Activated CD4-positive, alpha-beta T cell treated with anti-CD3 and anti-CD28 coated beads for 48 hours (primary cell): ENCODE measurements around the gene TMEM14A.
"Not testable (repeated sequence)": the region's sequence is repeated elsewhere in the genome, so short reads cannot be mapped to it uniquely, and the experiment has no call there.

Experiments
- DNase-seq: peaks from one replicate; pipeline ENCODE4 v3.0.0-alpha.2; 2020

Gene TMEM14A

GRCh38 chr6:52704781-52705502 is 34.0 kb downstream of the TMEM14A start:
- DNase-seq = not testable (repeated sequence)

GRCh38 chr6:52706001-52706400 is 35.1 kb downstream of the TMEM14A start:
- no peak for DNase-seq

GRCh38 chr6:52707963-52708680 is 37.2 kb downstream of the TMEM14A start:
- no peak for DNase-seq

GRCh38 chr6:52712136-52712535 is 41.2 kb downstream of the TMEM14A start:
- DNase-seq = no peak

- DNase-seq = not testable (repeated sequence)
Observed at GRCh38 chr6:52714761-52715160, 43.8 kb downstream of the TMEM14A start.

GRCh38 chr6:52718550-52718949 is 47.6 kb downstream of the TMEM14A start:
- DNase-seq = no peak

- DNase-seq = no peak
Observed at GRCh38 chr6:52720321-52720720, 49.4 kb downstream of the TMEM14A start.

- no peak for DNase-seq
Observed at GRCh38 chr6:52724042-52724405, 53.1 kb downstream of the TMEM14A start.

GRCh38 chr6:52724406-52725121 is 53.7 kb downstream of the TMEM14A start:
- peak; percentile 78 for DNase-seq

- no peak for DNase-seq
Observed at GRCh38 chr6:52725143-52725534, 54.2 kb downstream of the TMEM14A start.

GRCh38 chr6:52725535-52726192 is 54.8 kb downstream of the TMEM14A start:
- DNase-seq = no peak

- DNase-seq = no peak
Observed at GRCh38 chr6:52726193-52726542, 55.3 kb downstream of the TMEM14A start.

GRCh38 chr6:52726741-52727535 is 56.0 kb downstream of the TMEM14A start:
- no peak for DNase-seq

GRCh38 chr6:52727908-52728307 is 57.0 kb downstream of the TMEM14A start:
- DNase-seq = no peak

- DNase-seq = no peak
Observed at GRCh38 chr6:52728394-52728793, 57.5 kb downstream of the TMEM14A start.

- DNase-seq = no peak
Observed at GRCh38 chr6:52729576-52729975, 58.7 kb downstream of the TMEM14A start.

- no peak for DNase-seq
Observed at GRCh38 chr6:52731719-52732118, 60.8 kb downstream of the TMEM14A start.

GRCh38 chr6:52733172-52733571 is 62.3 kb downstream of the TMEM14A start:
- DNase-seq = no peak

GRCh38 chr6:52734072-52734471 is 63.2 kb downstream of the TMEM14A start:
- DNase-seq = no peak

GRCh38 chr6:52735071-52735470 is 64.2 kb downstream of the TMEM14A start:
- DNase-seq = no peak

- DNase-seq = no peak
Observed at GRCh38 chr6:52736145-52736544, 65.2 kb downstream of the TMEM14A start.
